Type B pancreatic cell (in vitro differentiated cells): ENCODE data around the gene UTY. TPM values are rescaled to one million over a fixed set of nuclear protein-coding genes. Genes with fewer than 3 reads are reported as not detected.

Experiments
- DNase-seq: peaks from one replicate; pipeline ENCODE4 v3.0.0; 2021; ENCODE audit warnings: mixed read lengths; ENCODE audit not compliant: unreplicated experiment; ENCODE audit errors: extremely low spot score
- H3K27ac Mint-ChIP-seq: 2 replicates; pipeline ENCODE4 v1.8.0; 2021; ENCODE audit warnings: mild to moderate bottlenecking, mixed read lengths
- H3K27me3 Mint-ChIP-seq: 2 replicates; pipeline ENCODE4 v1.8.0; 2021; ENCODE audit warnings: mixed read lengths
- H3K36me3 Mint-ChIP-seq: 2 replicates; pipeline ENCODE4 v1.8.0; 2021; ENCODE audit warnings: mixed read lengths
- H3K4me1 Mint-ChIP-seq: one replicate; pipeline ENCODE4 v1.8.0; 2021; ENCODE audit warnings: mixed read lengths; ENCODE audit not compliant: unreplicated experiment
- H3K4me3 Mint-ChIP-seq: 2 replicates; pipeline ENCODE4 v1.8.0; 2021; ENCODE audit warnings: mild to moderate bottlenecking, mixed read lengths
- H3K9me3 Mint-ChIP-seq: 2 replicates; pipeline ENCODE4 v1.8.0; 2021; ENCODE audit warnings: mixed read lengths
- total RNA-seq: library from RNA; stranded (reverse); gene quantifications from 2 replicates; pipeline ENCODE4 v1.2.1, GENCODE V29; 2021; ENCODE audit warnings: low replicate concordance
- TF ChIP-seq, protein P1 (sequence below): fragments of 200-600 bp; sonication (generic); conservative IDR thresholded peaks from 2 replicates; pipeline ENCODE4 v1.5.0; 2021; ENCODE audit warnings: antibody characterized with exemption, mild to moderate bottlenecking

UTY gene
- total RNA-seq, 1 donor from 2014 or later, result not detected

DNA sequence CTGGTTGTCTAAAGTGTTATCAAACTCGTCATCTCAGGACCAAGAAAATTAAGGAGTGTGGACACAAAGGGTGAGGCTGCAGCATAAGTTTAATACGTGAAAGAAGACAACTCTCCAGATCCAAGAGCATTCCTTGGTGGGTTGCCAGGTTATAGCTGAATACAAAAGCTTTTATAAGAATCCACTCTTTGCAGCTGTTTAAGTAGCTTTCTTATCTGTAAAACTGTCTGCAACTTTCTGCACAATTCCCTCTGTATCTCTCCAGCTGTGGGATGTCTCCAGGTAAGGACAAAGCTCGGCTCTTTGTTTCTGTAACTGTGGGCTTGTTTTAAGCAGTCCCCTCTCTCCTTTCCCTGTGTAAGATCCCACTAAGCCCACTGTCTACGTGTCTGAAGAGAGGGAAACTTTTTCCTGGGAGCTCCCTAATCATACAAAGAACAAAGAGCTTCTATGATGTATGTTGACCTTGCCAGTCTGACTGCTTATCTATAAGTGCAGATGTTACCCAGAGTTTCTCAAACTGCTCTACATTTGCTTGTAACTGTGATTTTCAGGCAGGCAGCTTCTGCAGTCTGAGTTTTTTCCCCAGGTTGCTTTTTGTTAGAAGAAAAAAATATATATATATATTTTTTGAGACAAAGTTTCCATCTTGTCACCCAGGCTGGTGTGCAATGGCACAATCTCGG lies 268.7 kb downstream of the UTY start:
- H3K4me3 Mint-ChIP-seq, result no peak overlapping the region

DNA sequence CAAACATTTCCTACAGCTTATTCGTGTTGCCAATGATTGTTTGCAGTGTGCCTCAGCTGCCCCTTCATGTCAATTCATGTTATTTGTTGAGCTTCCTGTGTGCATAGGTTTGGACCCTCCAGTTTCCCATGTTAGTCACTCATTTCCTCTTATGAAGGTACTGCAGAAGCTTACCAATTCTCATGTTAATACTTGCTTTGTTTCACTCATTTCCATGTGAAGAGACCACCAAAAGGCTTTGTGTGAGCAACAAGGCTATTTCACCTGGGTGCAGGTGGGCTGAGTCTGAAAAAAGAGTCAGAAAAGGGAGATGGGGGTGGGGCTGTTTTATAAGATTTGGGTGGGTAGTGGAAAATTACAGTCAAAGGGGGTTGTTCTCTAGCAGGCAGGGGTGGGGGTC lies 274.6 kb downstream of the UTY start:
- Mint-ChIP-seq H3K27me3 (no peaks in the 10 kb centered on the region), H3K27ac (no peak overlapping the region), H3K9me3 (no peaks in the 10 kb centered on the region), H3K36me3 (no peaks in the 10 kb centered on the region), H3K4me3 (no peak overlapping the region), H3K4me1 (no peaks in the 10 kb centered on the region)
- TF ChIP-seq, protein P1, sequence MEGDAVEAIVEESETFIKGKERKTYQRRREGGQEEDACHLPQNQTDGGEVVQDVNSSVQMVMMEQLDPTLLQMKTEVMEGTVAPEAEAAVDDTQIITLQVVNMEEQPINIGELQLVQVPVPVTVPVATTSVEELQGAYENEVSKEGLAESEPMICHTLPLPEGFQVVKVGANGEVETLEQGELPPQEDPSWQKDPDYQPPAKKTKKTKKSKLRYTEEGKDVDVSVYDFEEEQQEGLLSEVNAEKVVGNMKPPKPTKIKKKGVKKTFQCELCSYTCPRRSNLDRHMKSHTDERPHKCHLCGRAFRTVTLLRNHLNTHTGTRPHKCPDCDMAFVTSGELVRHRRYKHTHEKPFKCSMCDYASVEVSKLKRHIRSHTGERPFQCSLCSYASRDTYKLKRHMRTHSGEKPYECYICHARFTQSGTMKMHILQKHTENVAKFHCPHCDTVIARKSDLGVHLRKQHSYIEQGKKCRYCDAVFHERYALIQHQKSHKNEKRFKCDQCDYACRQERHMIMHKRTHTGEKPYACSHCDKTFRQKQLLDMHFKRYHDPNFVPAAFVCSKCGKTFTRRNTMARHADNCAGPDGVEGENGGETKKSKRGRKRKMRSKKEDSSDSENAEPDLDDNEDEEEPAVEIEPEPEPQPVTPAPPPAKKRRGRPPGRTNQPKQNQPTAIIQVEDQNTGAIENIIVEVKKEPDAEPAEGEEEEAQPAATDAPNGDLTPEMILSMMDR, result no peak
- DNase-seq, result no peak

More for the DNA sequence above, 268.7 kb downstream of the UTY start:
- Mint-ChIP-seq H3K4me1 (no peaks in the 10 kb centered on the region), H3K27ac (no peak overlapping the region), H3K27me3 (no peaks in the 10 kb centered on the region), H3K9me3 (no peaks in the 10 kb centered on the region), H3K36me3 (no peaks in the 10 kb centered on the region)
- DNase-seq, result no peak
- TF ChIP-seq, protein P1, result no peak

Other genes starting within 250 kb of the UTY start
- gene TMSB4Y, start 223.9 kb upstream of the UTY start, total RNA-seq, result not detected in 2 replicates